Measurements from ENCODE around the gene TRRAP. TPM values are rescaled to one million over a fixed set of nuclear protein-coding genes. Genes with fewer than 3 reads are reported as not detected.

The TRRAP gene
- total RNA-seq, 2 experiments from 2014 or later = 45.5 to 48.2 TPM

DNA sequence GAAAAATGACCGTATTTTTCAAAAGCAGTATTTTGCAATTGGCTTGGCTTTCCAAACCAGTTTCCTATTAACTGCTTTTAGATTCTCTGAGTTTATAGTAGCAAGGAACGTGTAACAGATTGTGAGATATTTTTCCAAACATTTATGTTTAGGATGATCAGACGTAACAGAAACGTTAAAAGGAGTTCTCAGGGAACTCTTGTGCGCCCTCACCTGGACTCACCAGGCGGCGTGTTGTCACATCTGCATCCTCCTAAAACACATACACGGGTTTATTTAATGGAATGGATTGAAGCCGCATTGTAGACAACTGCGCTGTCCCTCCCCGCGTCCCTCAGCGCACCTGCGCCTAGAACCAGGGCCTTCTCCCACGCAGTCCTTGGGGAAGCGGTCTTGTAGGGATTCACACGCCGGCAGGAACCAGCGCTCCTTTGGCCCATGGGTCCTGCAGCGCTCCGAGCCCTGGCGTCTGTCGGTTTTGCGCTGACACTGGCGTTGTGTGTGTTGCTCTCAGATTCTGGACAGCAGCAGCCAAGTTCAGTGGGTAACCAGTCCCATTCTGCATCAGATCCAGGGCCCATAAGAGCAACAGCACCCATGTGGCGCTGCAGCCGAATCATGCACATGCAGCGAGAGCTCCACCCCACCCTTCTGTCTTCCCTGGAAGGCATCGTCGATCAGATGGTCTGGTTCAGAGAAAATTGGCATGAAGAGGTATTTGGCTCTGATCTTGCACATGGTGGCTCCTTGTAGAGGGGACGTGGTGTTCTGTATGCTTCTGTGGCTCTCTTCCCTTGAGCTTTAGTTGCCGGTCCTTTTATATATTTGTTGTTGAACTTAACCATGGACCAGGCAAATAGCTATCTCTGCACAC, 114.9 kb downstream of the TRRAP start:
- no peaks in the 10 kb centered on the region for H3K9me3 Mint-ChIP-seq
- DNase-seq = no peak
- no peak for ATAC-seq
- POLR2A ChIA-PET = interaction anchor here (0.8 kb wide), 1 partner anchor 332 kb away, joined by 3 read pairs; no protein-coding TSS in a partner anchor
- no peak overlapping the region for H3K27ac Mint-ChIP-seq
- no peaks in the 10 kb centered on the region for H3K27me3 Mint-ChIP-seq
- CTCF ChIA-PET = no interaction called here
- peaks cover 27% of the 10 kb centered on the region for H3K4me1 Mint-ChIP-seq (ENCODE audit: low read depth)
- TF ChIP-seq CTCF (IDR thresholded peaks at IDR 0.05) = no peak
- H3K4me3 Mint-ChIP-seq = no peak overlapping the region
- intact Hi-C loops (cut with micrococcal nuclease) = no loop called here
- H3K36me3 Mint-ChIP-seq (ENCODE audit: low read depth) = peaks cover 63% of the 10 kb centered on the region

DNA sequence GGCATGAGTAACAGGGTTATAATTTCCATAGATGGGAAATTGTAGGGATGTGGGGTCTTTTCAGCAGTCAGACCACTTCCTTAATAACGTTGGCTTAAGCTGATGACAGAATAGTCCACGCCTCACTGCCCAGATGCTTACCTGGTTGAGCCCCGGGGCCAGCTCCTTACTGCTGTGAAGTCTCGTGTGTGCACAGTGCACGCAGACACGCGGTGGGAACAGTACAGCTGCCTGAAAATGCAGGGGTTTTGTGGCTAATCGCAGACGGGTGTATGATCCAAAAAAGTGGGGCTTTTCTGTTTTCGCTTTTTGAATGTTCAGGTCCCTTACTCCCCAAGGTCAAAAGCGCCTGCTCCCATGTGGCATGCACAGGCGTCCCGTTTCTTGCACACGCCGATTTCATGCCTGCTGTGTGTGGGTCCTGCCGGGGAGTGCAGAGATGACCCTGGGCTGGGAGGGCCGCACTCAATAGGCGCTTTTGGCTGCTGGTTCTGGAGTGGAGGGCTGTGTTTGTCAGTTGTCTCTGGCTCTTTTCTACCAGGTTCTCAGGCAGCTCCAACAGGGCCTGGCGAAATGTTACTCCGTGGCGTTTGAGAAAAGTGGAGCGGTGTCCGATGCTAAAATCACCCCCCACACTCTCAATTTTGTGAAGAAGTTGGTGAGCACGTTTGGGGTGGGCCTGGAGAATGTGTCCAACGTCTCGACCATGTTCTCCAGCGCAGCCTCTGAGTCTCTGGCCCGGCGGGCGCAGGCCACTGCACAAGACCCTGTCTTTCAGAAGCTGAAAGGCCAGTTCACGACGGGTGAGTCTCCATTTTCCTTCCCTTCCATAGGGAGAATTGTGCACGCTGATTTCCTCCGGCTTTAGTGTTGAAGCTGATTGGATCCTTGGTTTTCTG, 116.0 kb downstream of the TRRAP start:
- TF ChIP-seq CTCF (IDR thresholded peaks at IDR 0.05) = no peak
- Mint-ChIP-seq H3K9me3 (no peaks in the 10 kb centered on the region), H3K36me3 (ENCODE audit: low read depth) (peaks cover 55% of the 10 kb centered on the region), H3K4me1 (ENCODE audit: low read depth) (peaks cover 18% of the 10 kb centered on the region), H3K4me3 (no peak overlapping the region), H3K27me3 (no peaks in the 10 kb centered on the region), H3K27ac (no peak overlapping the region)
- no peak for ATAC-seq
- ChIA-PET POLR2A (no interaction called here), CTCF (no interaction called here)
- intact Hi-C loops (cut with micrococcal nuclease) = no loop called here
- DNase-seq = no peak

DNA sequence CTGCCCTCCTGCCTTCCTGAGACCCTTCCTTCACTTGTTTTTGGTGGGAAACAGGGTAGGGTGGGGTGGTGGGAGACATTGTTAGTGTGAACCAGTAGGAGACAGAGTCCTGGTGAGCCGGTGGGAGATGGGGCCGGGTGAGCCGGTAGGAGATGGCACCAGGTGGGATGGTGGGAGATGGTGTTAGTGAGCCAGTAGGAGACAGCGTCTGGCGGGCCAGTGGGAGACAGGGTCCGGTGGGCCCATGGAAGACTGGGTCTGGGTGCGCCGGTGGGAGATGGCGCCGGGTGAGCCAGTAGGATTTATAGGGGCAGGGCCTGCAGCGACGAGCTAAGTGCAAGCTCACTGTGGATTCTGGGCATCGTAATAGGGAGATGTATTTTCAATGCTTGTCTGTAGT, 116.8 kb downstream of the TRRAP start:
- intact Hi-C loops (cut with micrococcal nuclease) = no loop called here
- no peak for ATAC-seq
- CTCF ChIA-PET = no interaction called here
- peaks cover 53% of the 10 kb centered on the region for H3K36me3 Mint-ChIP-seq (ENCODE audit: low read depth)
- H3K4me1 Mint-ChIP-seq (ENCODE audit: low read depth) = peaks cover 18% of the 10 kb centered on the region
- H3K9me3 Mint-ChIP-seq = no peaks in the 10 kb centered on the region
- no peaks in the 10 kb centered on the region for H3K27me3 Mint-ChIP-seq
- POLR2A ChIA-PET = no interaction called here
- H3K4me3 Mint-ChIP-seq = no peak overlapping the region
- TF ChIP-seq CTCF (IDR thresholded peaks at IDR 0.05) = no peak
- DNase-seq = no peak
- H3K27ac Mint-ChIP-seq = no peak overlapping the region

GRCh38 chr7:98995523-98996149, 117.3 kb downstream of the TRRAP start:
- DNase-seq (no peak), ATAC-seq (no peak)
- Mint-ChIP-seq H3K9me3 (no peaks in the 10 kb centered on the region), H3K27me3 (no peaks in the 10 kb centered on the region), H3K36me3 (ENCODE audit: low read depth) (peaks cover 50% of the 10 kb centered on the region), H3K4me3 (peak overlapping the region; percentile 19), H3K27ac (peak overlapping the region; percentile 77), H3K4me1 (ENCODE audit: low read depth) (peaks cover 19% of the 10 kb centered on the region)
- no peak for TF ChIP-seq CTCF (IDR thresholded peaks at IDR 0.05)
- intact Hi-C loops (cut with micrococcal nuclease) = no loop called here
- ChIA-PET CTCF (no interaction called here), POLR2A (no interaction called here)
